GM19239 (cell line): ENCODE data around the gene PPP1CA.
A peak's percentile ranks its signal among the peaks of the same experiment; 100 is the strongest.
"Not testable (repeated sequence)": the region's sequence is repeated elsewhere in the genome, so short reads cannot be mapped to it uniquely, and the experiment has no call there.

Source experiments
- DNase-seq: peaks from one replicate; pipeline ENCODE4 v3.0.0; 2011; ENCODE audit warnings: low spot score; ENCODE audit not compliant: insufficient read length
- FAIRE-seq: peaks from 2 replicates; lab custom pipeline; 2011; peaks lifted over from hg19 to GRCh38; lab: Jason Lieb, UNC

PPP1CA gene

GRCh38 chr11:67435031-67435726 lies 33.5 kb upstream of the PPP1CA start:
- FAIRE-seq: peak; percentile 40
- DNase-seq: no peak

GRCh38 chr11:67434395-67434881 lies 32.8 kb upstream of the PPP1CA start:
- DNase-seq: no peak
- peak; percentile 11 for FAIRE-seq

GRCh38 chr11:67433536-67434394 lies 32.1 kb upstream of the PPP1CA start:
- FAIRE-seq (no peak), DNase-seq (no peak)

- no peak for FAIRE-seq
- DNase-seq: no peak
Measured at GRCh38 chr11:67432655-67433349, 31.1 kb upstream of the PPP1CA start.

GRCh38 chr11:67431346-67432249 lies 29.9 kb upstream of the PPP1CA start:
- no peak for DNase-seq
- no peak for FAIRE-seq

GRCh38 chr11:67429722-67430121 lies 28.1 kb upstream of the PPP1CA start:
- FAIRE-seq (no peak), DNase-seq (no peak)

GRCh38 chr11:67429038-67429668 lies 27.5 kb upstream of the PPP1CA start:
- FAIRE-seq (no peak), DNase-seq (no peak)

GRCh38 chr11:67428052-67429001 lies 26.7 kb upstream of the PPP1CA start, which contains the start of gene RPS6KB2:
TSS of gene RPS6KB2 (plus strand) at chr11:67428494. CDS start at chr11:67428546, 52 bp downstream.
- peak; percentile 99 for DNase-seq
- peak; percentile 99 for FAIRE-seq

- FAIRE-seq, DNase-seq: not testable (repeated sequence)
Measured at GRCh38 chr11:67427364-67427859, 25.8 kb upstream of the PPP1CA start.

GRCh38 chr11:67423891-67424613 lies 22.4 kb upstream of the PPP1CA start:
- no peak for DNase-seq
- FAIRE-seq: no peak

- DNase-seq (no peak), FAIRE-seq (no peak)
Measured at GRCh38 chr11:67423466-67423865, 21.8 kb upstream of the PPP1CA start.

GRCh38 chr11:67422891-67423290 lies 21.2 kb upstream of the PPP1CA start:
- DNase-seq (no peak), FAIRE-seq (no peak)

- DNase-seq: no peak
- no peak for FAIRE-seq
Measured at GRCh38 chr11:67421430-67422031, 19.9 kb upstream of the PPP1CA start.

GRCh38 chr11:67420646-67421429 lies 19.2 kb upstream of the PPP1CA start:
- DNase-seq: peak; percentile 99
- FAIRE-seq: peak; percentile 82

- peak; percentile 23 for FAIRE-seq
Measured at GRCh38 chr11:67420147-67420645, 18.5 kb upstream of the PPP1CA start.

More at GRCh38 chr11:67420147-67420645, 18.5 kb upstream of the PPP1CA start:
- no peak for DNase-seq
